Colonic mucosa (tissue), 4 donors: ENCODE data around the gene NPB. TPM values are rescaled to one million over a fixed set of nuclear protein-coding genes. Genes with fewer than 3 reads are reported as not detected.

Source experiments
- DNase-seq: peaks from one replicate; pipeline ENCODE4 v3.0.0-alpha.2; 2020
- H3K27ac ChIP-seq: fragments of 200-600 bp; one replicate; pipeline ENCODE4 v1.8.0; 2021
- H3K27me3 ChIP-seq: fragments of 200-600 bp; one replicate; pipeline ENCODE4 v1.8.0; 2021
- H3K36me3 ChIP-seq: fragments of 200-600 bp; one replicate; pipeline ENCODE4 v1.8.0; 2021
- H3K4me1 ChIP-seq: fragments of 200-600 bp; one replicate; pipeline ENCODE4 v1.8.0; 2021; ENCODE audit warnings: mild to moderate bottlenecking
- H3K4me3 ChIP-seq: fragments of 200-600 bp; one replicate; pipeline ENCODE4 v1.8.0; 2021
- H3K9ac ChIP-seq, 2 donors: one replicate each; pipeline ENCODE4 v1.7.0; 2013; ENCODE audit warnings: control low read depth in 2 of 2, low read depth in 2 of 2, low read length in 2 of 2
- H3K9me3 ChIP-seq: fragments of 200-600 bp; one replicate; pipeline ENCODE4 v1.8.0; 2021
- CTCF ChIP-seq: fragments of 200-600 bp; IDR thresholded peaks from one replicate; pipeline ENCODE4 v1.8.0; 2022; ENCODE audit warnings: antibody characterized with exemption, mild to moderate bottlenecking
- intact Hi-C: fragments of 100-400 bp; cut with DNase I; formaldehyde crosslinking; loops from one replicate; pipeline ENCODE4 v1.14.1; 2022
- total RNA-seq, 2 donors: library from RNA; stranded (reverse); fragmentation: NEBNext Ultra II Directional in 1 of 2; extraction: Animal tissue kit (Norgen Biotek cat#: 25700) in 1 of 2; gene quantifications; one replicate each; pipeline ENCODE4 v1.2.1, GENCODE V29; 2021
- donor health status: healthy.
- donor health status: DM: no; HTN: no; CAD: no.
- donor health status: DM: no; HTN: no; CAD: no.

The NPB gene
- total RNA-seq, 2 donors from 2014 or later: 0.22 TPM; not detected in 1

- Histone ChIP-seq H3K9me3 (no peaks in the 10 kb centered on the region), H3K4me3 (no peak overlapping the region), H3K9ac (peak overlapping the region; percentile 8 to 71), H3K27ac (peak overlapping the region; percentile 88), H3K36me3 (peaks cover 6% of the 10 kb centered on the region), H3K27me3 (no peaks in the 10 kb centered on the region), H3K4me1 (peaks cover 25% of the 10 kb centered on the region)
- intact Hi-C loops: no loop called here
- TF ChIP-seq CTCF: no peak
- peak; percentile 84 for DNase-seq
Measured at GRCh38 chr17:81918832-81919545, 17.0 kb downstream of the NPB start.

- H3K36me3 ChIP-seq: no peaks in the 10 kb centered on the region
- H3K27ac ChIP-seq: no peak overlapping the region
- intact Hi-C loops: no loop called here
- DNase-seq: no peak
- no peak overlapping the region for H3K4me3 ChIP-seq
- no peaks in the 10 kb centered on the region for H3K27me3 ChIP-seq
- H3K4me1 ChIP-seq: peaks cover 37% of the 10 kb centered on the region
- no peak overlapping the region for H3K9ac ChIP-seq
- TF ChIP-seq CTCF: no peak
- H3K9me3 ChIP-seq: no peaks in the 10 kb centered on the region
Measured at GRCh38 chr17:81920612-81921536, 18.8 kb downstream of the NPB start.

- no peaks in the 10 kb centered on the region for H3K36me3 ChIP-seq
- no peaks in the 10 kb centered on the region for H3K9me3 ChIP-seq
- no peak for DNase-seq
- intact Hi-C loops: no loop called here
- no peak overlapping the region for H3K9ac ChIP-seq
- no peak overlapping the region for H3K27ac ChIP-seq
- no peaks in the 10 kb centered on the region for H3K27me3 ChIP-seq
- H3K4me1 ChIP-seq: peaks cover 36% of the 10 kb centered on the region
- TF ChIP-seq CTCF: no peak
- H3K4me3 ChIP-seq: no peak overlapping the region
Measured at GRCh38 chr17:81921537-81921862, 19.5 kb downstream of the NPB start.

- Histone ChIP-seq H3K9ac (no peak overlapping the region), H3K9me3 (no peaks in the 10 kb centered on the region), H3K4me1 (peaks cover 32% of the 10 kb centered on the region), H3K4me3 (no peak overlapping the region), H3K36me3 (no peaks in the 10 kb centered on the region), H3K27ac (no peak overlapping the region), H3K27me3 (no peaks in the 10 kb centered on the region)
- intact Hi-C loops: no loop called here
- DNase-seq: no peak
- no peak for TF ChIP-seq CTCF
Measured at GRCh38 chr17:81921996-81922565, 20.0 kb downstream of the NPB start.

- Histone ChIP-seq H3K9me3 (no peaks in the 10 kb centered on the region), H3K27me3 (no peaks in the 10 kb centered on the region), H3K36me3 (no peaks in the 10 kb centered on the region), H3K4me1 (peaks cover 32% of the 10 kb centered on the region), H3K9ac (no peak overlapping the region), H3K27ac (peak overlapping the region; percentile 57), H3K4me3 (peak overlapping the region; percentile 26)
- TF ChIP-seq CTCF: no peak
- no peak for DNase-seq
- intact Hi-C loops: no loop called here
Measured at GRCh38 chr17:81922566-81923301, 20.7 kb downstream of the NPB start.
